Keratinocyte (primary cell): Measurements from ENCODE around the gene TNFAIP8L3. TPM values are rescaled to one million over a fixed set of nuclear protein-coding genes. Genes with fewer than 3 reads are reported as not detected.

ENCODE experiments used
- DNase-seq: peaks from one replicate; pipeline ENCODE4 v3.0.0-alpha.2; 2011; ENCODE audit warnings: low read depth, missing footprints, low spot score
- FAIRE-seq: peaks from 2 replicates; lab custom pipeline; 2011; peaks lifted over from hg19 to GRCh38; lab: Jason Lieb, UNC
- H2AFZ ChIP-seq: 2 replicates; pipeline ENCODE4 v1.6.0; 2012; ENCODE audit warnings: low read length, control low read depth, inconsistent platforms; ENCODE audit not compliant: control insufficient read depth
- H3K27ac ChIP-seq: 2 replicates; pipeline ENCODE4 v1.5.1; 2011; ENCODE audit warnings: low read length; ENCODE audit not compliant: control insufficient read depth, insufficient read depth
- H3K27me3 ChIP-seq: 3 replicates; pipeline ENCODE4 v1.6.0; 2011; ENCODE audit warnings: low read length; ENCODE audit not compliant: control insufficient read depth, insufficient read depth; ENCODE audit errors: extremely low read depth
- H3K36me3 ChIP-seq, 2 experiments: 2 replicates in 1 of 2; 3 replicates in 1 of 2; pipeline ENCODE4 v1.5.1; 2011; ENCODE audit warnings: low read length in 2 of 2, mild to moderate bottlenecking in 1 of 2; ENCODE audit not compliant: control insufficient read depth in 2 of 2, insufficient read depth in 2 of 2; ENCODE audit errors: extremely low read depth in 1 of 2
- H3K4me1 ChIP-seq: 3 replicates; pipeline ENCODE4 v1.5.1; 2011; ENCODE audit warnings: low read length; ENCODE audit not compliant: control insufficient read depth, insufficient read depth; ENCODE audit errors: extremely low read depth
- H3K4me2 ChIP-seq: 3 replicates; pipeline ENCODE4 v1.6.0; 2011; ENCODE audit warnings: low read depth, low read length; ENCODE audit not compliant: control insufficient read depth, insufficient read depth; ENCODE audit errors: extremely low read depth
- H3K4me3 ChIP-seq, 3 experiments: fragments of 200-600 bp in 1 of 3; sonication (generic) in 1 of 3; 2 replicates in 2 of 3; 3 replicates in 1 of 3; pipeline ENCODE4 v1.5.1; 2011 to 2016; ENCODE audit warnings: low read length in 3 of 3, mild to moderate bottlenecking in 3 of 3, control low read depth in 2 of 3, inconsistent platforms in 1 of 3, low read depth in 1 of 3, mixed read lengths in 1 of 3, mixed run types in 1 of 3, moderate library complexity in 1 of 3; ENCODE audit not compliant: control insufficient read depth in 2 of 3, insufficient read depth in 2 of 3; ENCODE audit errors: extremely low read depth in 1 of 3
- H3K79me2 ChIP-seq: 2 replicates; pipeline ENCODE4 v1.6.0; 2012; ENCODE audit warnings: low read length; ENCODE audit not compliant: control insufficient read depth, insufficient read depth
- H3K9ac ChIP-seq: 3 replicates; pipeline ENCODE4 v1.6.0; 2011; ENCODE audit warnings: low read length; ENCODE audit not compliant: control insufficient read depth, insufficient read depth; ENCODE audit errors: extremely low read depth
- H3K9me1 ChIP-seq: 3 replicates; pipeline ENCODE4 v1.6.0; 2011; ENCODE audit warnings: low read length; ENCODE audit not compliant: control insufficient read depth, insufficient read depth; ENCODE audit errors: extremely low read depth
- H3K9me3 ChIP-seq: 2 replicates; pipeline ENCODE4 v1.5.1; 2012; ENCODE audit warnings: low read depth, low read length; ENCODE audit not compliant: control insufficient read depth
- H4K20me1 ChIP-seq: 3 replicates; pipeline ENCODE4 v1.6.0; 2011; ENCODE audit warnings: low read length; ENCODE audit not compliant: control insufficient read depth, insufficient read depth; ENCODE audit errors: extremely low read depth
- CTCF ChIP-seq, 3 experiments: IDR thresholded peaks in 1 of 3; conservative IDR thresholded peaks in 1 of 3; optimal IDR thresholded peaks in 1 of 3; 2 replicates in 2 of 3; 3 replicates in 1 of 3; pipeline versions ENCODE3 to v1.5.1; 2011; ENCODE audit warnings: low read length in 3 of 3, mild to moderate bottlenecking in 3 of 3, moderate library complexity in 2 of 3, control low read depth in 1 of 3, inconsistent platforms in 1 of 3; ENCODE audit not compliant: insufficient read depth in 2 of 3; ENCODE audit errors: extremely low read depth in 1 of 3
- EZH2 ChIP-seq: IDR thresholded peaks from one replicate; pipeline ENCODE4 v1.6.1; 2012; ENCODE audit warnings: inconsistent platforms, mild to moderate bottlenecking, low read length, moderate library complexity
- dilution Hi-C: fragments of 300-500 bp; cut with MboI; formaldehyde crosslinking; loops from one replicate; pipeline ENCODE4 v1.7.0; 2020; ENCODE audit warnings: low sequenced_read_pairs; ENCODE audit not compliant: extremely low pct_ligation_motif_present
- polyA plus RNA-seq, 5 experiments: library from polyadenylated mRNA; depleted of rRNA in 3 of 5; stranded (reverse) in 3 of 5; stranded (forward) in 1 of 5; unstranded in 1 of 5; fragments of >200 nt; gene quantifications; 1 replicate in 1 of 5; 2 replicates in 3 of 5; 3 replicates in 1 of 5; pipeline versions ENCODE4 v1.2.1 to v1.2.3, GENCODE V29; 2011 to 2012; ENCODE audit warnings: missing spikeins in 2 of 5, low read depth in 1 of 5, low replicate concordance in 1 of 5

TNFAIP8L3 gene
- polyA plus RNA-seq, 1 donor (not counting 4 experiments of a cell fraction or from before 2014, with no cell fraction given) = 0.51 TPM

GRCh38 chr15:51096976-51097375 lies 2.3 kb upstream of the TNFAIP8L3 start:
- Histone ChIP-seq H2AFZ (no peak overlapping the region), H3K9me3 (no peaks in the 10 kb centered on the region), H3K9ac (no peak overlapping the region), H3K27me3 (peaks cover 42% of the 10 kb centered on the region), H3K4me3 (no peak overlapping the region), H3K4me1 (peaks cover 5% of the 10 kb centered on the region), H3K4me2 (no peak overlapping the region), H3K36me3 (no peaks in the 10 kb centered on the region), H4K20me1 (no peaks in the 10 kb centered on the region), H3K79me2 (no peaks in the 10 kb centered on the region), H3K27ac (no peak overlapping the region), H3K9me1 (no peaks in the 10 kb centered on the region)
- FAIRE-seq (no peak), DNase-seq (no peak)
- TF ChIP-seq EZH2 = no peak
- no peak for TF ChIP-seq CTCF (optimal IDR thresholded peaks at IDR 0.05 in 1 of 3, IDR thresholded peaks at IDR 0.05 in 1 of 3, conservative IDR thresholded peaks at IDR 0.05 in 1 of 3; ENCODE audit: extremely low read depth in 1 of 3, insufficient read depth in 2 of 3, low read length in 3 of 3)
- dilution Hi-C loops = no loop called here

- no peak for FAIRE-seq
- H3K9ac ChIP-seq = no peak overlapping the region
- dilution Hi-C loops = no loop called here
- H3K36me3 ChIP-seq = no peaks in the 10 kb centered on the region
- peaks cover 42% of the 10 kb centered on the region for H3K27me3 ChIP-seq
- H3K79me2 ChIP-seq = no peaks in the 10 kb centered on the region
- peak overlapping the region; percentile 17 for H3K4me2 ChIP-seq
- no peaks in the 10 kb centered on the region for H3K9me3 ChIP-seq
- H2AFZ ChIP-seq = no peak overlapping the region
- H3K4me3 ChIP-seq = no peak overlapping the region
- no peak overlapping the region for H3K27ac ChIP-seq
- no peak for DNase-seq
- H4K20me1 ChIP-seq = no peaks in the 10 kb centered on the region
- TF ChIP-seq EZH2 (no peak), CTCF (optimal IDR thresholded peaks at IDR 0.05 in 1 of 3, IDR thresholded peaks at IDR 0.05 in 1 of 3, conservative IDR thresholded peaks at IDR 0.05 in 1 of 3; ENCODE audit: extremely low read depth in 1 of 3, insufficient read depth in 2 of 3, low read length in 3 of 3) (no peak)
- peaks cover 5% of the 10 kb centered on the region for H3K4me1 ChIP-seq
- no peaks in the 10 kb centered on the region for H3K9me1 ChIP-seq
Measured at GRCh38 chr15:51095681-51096331, 1.1 kb upstream of the TNFAIP8L3 start.
